Measurements from ENCODE around the gene MYCN. TPM values are rescaled to one million over a fixed set of nuclear protein-coding genes. Genes with fewer than 3 reads are reported as not detected.
A peak's percentile ranks its signal among the peaks of the same experiment; 100 is the strongest.

Gene MYCN
- polyA plus RNA-seq, 3 donors, result not detected

GRCh38 chr2:15963977-15964670 lies 23.8 kb downstream of the MYCN start:
- peaks cover 0 to 4% (median 3%) of the 10 kb centered on the region in 7 donors for H3K9me3 Mint-ChIP-seq
- H3K27ac ChIP-seq (ENCODE audit: low read depth in 1 of 2, low read length in 2 of 2), result no peak overlapping the region
- H3K4me3 Mint-ChIP-seq, result no peak overlapping the region
- DNase-seq, result no peak
- no peaks in the 10 kb centered on the region for H3K36me3 ChIP-seq (replicated peaks in 1 of 2; ENCODE audit: control insufficient read depth in 1 of 2, insufficient read depth in 2 of 2, low read length in 2 of 2)
- H3K27me3 ChIP-seq (ENCODE audit: control insufficient read depth in 2 of 2, insufficient read depth in 2 of 2, low read length in 2 of 2), result no peaks in the 10 kb centered on the region
- no peak overlapping the region for H3K4me3 ChIP-seq (replicated peaks in 1 of 3; ENCODE audit: low read depth in 2 of 3, low read length in 3 of 3)
- no peak overlapping the region for H3K27ac Mint-ChIP-seq
- peaks cover 16% of the 10 kb centered on the region for H3K4me1 Mint-ChIP-seq
- H3K4me1 ChIP-seq (ENCODE audit: control insufficient read depth in 1 of 2, insufficient read depth in 2 of 2, low read length in 2 of 2), result peaks cover 15% of the 10 kb centered on the region in 2 donors
- no peak overlapping the region for H2AFZ ChIP-seq (ENCODE audit: insufficient read depth, low read depth, low read length, poor library complexity, severe bottlenecking)
- no peak for TF ChIP-seq CTCF (IDR thresholded peaks at IDR 0.05)
- H4K20me1 ChIP-seq (ENCODE audit: insufficient read depth, low read length), result no peaks in the 10 kb centered on the region
- no peaks in the 10 kb centered on the region for H3K9me3 ChIP-seq (replicated peaks in 1 of 2; ENCODE audit: control insufficient read depth in 1 of 2, insufficient read depth in 1 of 2, low read length in 2 of 2)
- no peaks in the 10 kb centered on the region for H3K27me3 Mint-ChIP-seq (ENCODE audit: low read depth in 3 of 3)
- H3K79me2 ChIP-seq (ENCODE audit: insufficient read depth, low read length), result no peaks in the 10 kb centered on the region
- H3K36me3 Mint-ChIP-seq, result no peaks in the 10 kb centered on the region
- no peak overlapping the region for H3K4me2 ChIP-seq (replicated peaks; ENCODE audit: extremely low read depth, low read length, poor library complexity, severe bottlenecking)
- 100% methylated on average over 1 of the region's 5 CpGs for WGBS (ENCODE audit: insufficient coverage)
- no peak overlapping the region for H3K9ac ChIP-seq (ENCODE audit: insufficient read depth, low read length, poor library complexity, severe bottlenecking)
- intact Hi-C loops (cut with micrococcal nuclease), result no loop called here

GRCh38 chr2:15964936-15965563 lies 24.7 kb downstream of the MYCN start:
- no peak overlapping the region for H3K27ac ChIP-seq (ENCODE audit: low read depth in 1 of 2, low read length in 2 of 2)
- peak overlapping the region; percentile 19 for H3K9ac ChIP-seq (ENCODE audit: insufficient read depth, low read length, poor library complexity, severe bottlenecking)
- Mint-ChIP-seq H3K27me3 (ENCODE audit: low read depth in 3 of 3) (no peaks in the 10 kb centered on the region), H3K9me3 (peaks cover 0 to 4% (median 2%) of the 10 kb centered on the region in 7 donors), H3K27ac (no peak overlapping the region), H3K4me3 (no peak overlapping the region), H3K36me3 (no peaks in the 10 kb centered on the region), H3K4me1 (peaks cover 16% of the 10 kb centered on the region)
- WGBS (ENCODE audit: insufficient coverage), result 89% methylated on average over 3 of the region's 7 CpGs
- H3K79me2 ChIP-seq (ENCODE audit: insufficient read depth, low read length), result no peaks in the 10 kb centered on the region
- H3K36me3 ChIP-seq (replicated peaks in 1 of 2; ENCODE audit: control insufficient read depth in 1 of 2, insufficient read depth in 2 of 2, low read length in 2 of 2), result no peaks in the 10 kb centered on the region
- peak overlapping the region; percentile 68 for H2AFZ ChIP-seq (ENCODE audit: insufficient read depth, low read depth, low read length, poor library complexity, severe bottlenecking)
- H3K4me2 ChIP-seq (replicated peaks; ENCODE audit: extremely low read depth, low read length, poor library complexity, severe bottlenecking), result peak overlapping the region; percentile 40
- H3K4me3 ChIP-seq (replicated peaks in 1 of 3; ENCODE audit: low read depth in 2 of 3, low read length in 3 of 3), result no peak overlapping the region
- H3K4me1 ChIP-seq (ENCODE audit: control insufficient read depth in 1 of 2, insufficient read depth in 2 of 2, low read length in 2 of 2), result peaks cover 15% of the 10 kb centered on the region in 2 donors
- H3K9me3 ChIP-seq (replicated peaks in 1 of 2; ENCODE audit: control insufficient read depth in 1 of 2, insufficient read depth in 1 of 2, low read length in 2 of 2), result no peaks in the 10 kb centered on the region
- DNase-seq, result no peak
- intact Hi-C loops (cut with micrococcal nuclease), result no loop called here
- H4K20me1 ChIP-seq (ENCODE audit: insufficient read depth, low read length), result no peaks in the 10 kb centered on the region
- H3K27me3 ChIP-seq (ENCODE audit: control insufficient read depth in 2 of 2, insufficient read depth in 2 of 2, low read length in 2 of 2), result no peaks in the 10 kb centered on the region
- TF ChIP-seq CTCF (IDR thresholded peaks at IDR 0.05), result no peak

Data from CD14-positive monocyte (primary cell).